ENCODE measurements around the gene TCERG1L.

TCERG1L gene

GRCh38 chr10:131125511-131126225, 185.9 kb downstream of the TCERG1L start:
- H3K9ac ChIP-seq (ENCODE audit: low read length): no peak overlapping the region
- TF ChIP-seq, protein P1, sequence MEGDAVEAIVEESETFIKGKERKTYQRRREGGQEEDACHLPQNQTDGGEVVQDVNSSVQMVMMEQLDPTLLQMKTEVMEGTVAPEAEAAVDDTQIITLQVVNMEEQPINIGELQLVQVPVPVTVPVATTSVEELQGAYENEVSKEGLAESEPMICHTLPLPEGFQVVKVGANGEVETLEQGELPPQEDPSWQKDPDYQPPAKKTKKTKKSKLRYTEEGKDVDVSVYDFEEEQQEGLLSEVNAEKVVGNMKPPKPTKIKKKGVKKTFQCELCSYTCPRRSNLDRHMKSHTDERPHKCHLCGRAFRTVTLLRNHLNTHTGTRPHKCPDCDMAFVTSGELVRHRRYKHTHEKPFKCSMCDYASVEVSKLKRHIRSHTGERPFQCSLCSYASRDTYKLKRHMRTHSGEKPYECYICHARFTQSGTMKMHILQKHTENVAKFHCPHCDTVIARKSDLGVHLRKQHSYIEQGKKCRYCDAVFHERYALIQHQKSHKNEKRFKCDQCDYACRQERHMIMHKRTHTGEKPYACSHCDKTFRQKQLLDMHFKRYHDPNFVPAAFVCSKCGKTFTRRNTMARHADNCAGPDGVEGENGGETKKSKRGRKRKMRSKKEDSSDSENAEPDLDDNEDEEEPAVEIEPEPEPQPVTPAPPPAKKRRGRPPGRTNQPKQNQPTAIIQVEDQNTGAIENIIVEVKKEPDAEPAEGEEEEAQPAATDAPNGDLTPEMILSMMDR (IDR thresholded peaks at IDR 0.05; ENCODE audit: insufficient read depth, low read length, poor library complexity, severe bottlenecking): no peak
- no peak for TF ChIP-seq EZH2phosphoT487 (conservative IDR thresholded peaks at IDR 0.05; ENCODE audit: low read length)

DNA sequence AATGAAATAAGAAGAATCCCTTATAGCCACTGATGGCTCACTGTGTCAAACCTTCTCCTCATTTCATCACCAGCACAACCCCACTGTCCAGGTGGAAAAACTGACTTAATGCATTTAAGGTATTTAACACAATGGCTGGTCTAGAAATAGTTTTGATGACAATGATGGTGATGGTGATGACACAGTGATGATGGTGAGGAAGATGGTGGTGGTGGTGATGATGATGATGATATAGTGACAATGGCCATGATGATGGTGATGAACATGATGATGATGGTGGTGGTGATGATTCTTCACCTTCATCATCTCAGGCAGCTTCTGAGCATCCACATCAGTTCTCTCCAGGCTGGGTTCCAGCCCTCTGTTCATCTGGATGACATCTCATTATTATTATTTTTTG, 186.6 kb downstream of the TCERG1L start:
- no peak overlapping the region for H3K9ac ChIP-seq (ENCODE audit: low read length)
- no peak overlapping the region for H3K4me3 ChIP-seq (ENCODE audit: insufficient read depth, low read length, poor library complexity, severe bottlenecking)
- no peaks in the 10 kb centered on the region for H3K9me3 ChIP-seq (ENCODE audit: insufficient read depth, low read length)
- H3F3A ChIP-seq (ENCODE audit: insufficient read depth): no peaks in the 10 kb centered on the region
- no peaks in the 10 kb centered on the region for H3K9me2 ChIP-seq (replicated peaks; ENCODE audit: insufficient read depth, low read length)
- TF ChIP-seq, protein P1 (IDR thresholded peaks at IDR 0.05; ENCODE audit: insufficient read depth, low read length, poor library complexity, severe bottlenecking): no peak
- TF ChIP-seq EZH2phosphoT487 (conservative IDR thresholded peaks at IDR 0.05; ENCODE audit: low read length): no peak
- H3K4me2 ChIP-seq (ENCODE audit: low read depth, low read length, poor library complexity, severe bottlenecking): no peak overlapping the region
- H3K36me3 ChIP-seq (ENCODE audit: low read length): no peaks in the 10 kb centered on the region
- H3K27ac ChIP-seq (ENCODE audit: low read depth, low read length): no peak overlapping the region
- H3K79me2 ChIP-seq (ENCODE audit: insufficient read depth, low read length): no peaks in the 10 kb centered on the region
- no peak overlapping the region for H2AFZ ChIP-seq (ENCODE audit: low read depth, low read length, severe bottlenecking)
- no peaks in the 10 kb centered on the region for H4K20me1 ChIP-seq (ENCODE audit: low read depth, low read length)
- no peaks in the 10 kb centered on the region for H3K27me3 ChIP-seq (ENCODE audit: low read length)

More at GRCh38 chr10:131125511-131126225, 185.9 kb downstream of the TCERG1L start:
- Histone ChIP-seq H3K4me2 (ENCODE audit: low read depth, low read length, poor library complexity, severe bottlenecking) (no peak overlapping the region), H3K9me3 (ENCODE audit: insufficient read depth, low read length) (no peaks in the 10 kb centered on the region), H3F3A (ENCODE audit: insufficient read depth) (no peaks in the 10 kb centered on the region), H3K27ac (ENCODE audit: low read depth, low read length) (no peak overlapping the region), H3K36me3 (ENCODE audit: low read length) (no peaks in the 10 kb centered on the region), H3K9me2 (replicated peaks; ENCODE audit: insufficient read depth, low read length) (no peaks in the 10 kb centered on the region), H2AFZ (ENCODE audit: low read depth, low read length, severe bottlenecking) (no peak overlapping the region), H3K27me3 (ENCODE audit: low read length) (no peaks in the 10 kb centered on the region), H4K20me1 (ENCODE audit: low read depth, low read length) (no peaks in the 10 kb centered on the region), H3K79me2 (ENCODE audit: insufficient read depth, low read length) (no peaks in the 10 kb centered on the region), H3K4me3 (ENCODE audit: insufficient read depth, low read length, poor library complexity, severe bottlenecking) (no peak overlapping the region)

GRCh38 chr10:131123496-131123895, 188.0 kb downstream of the TCERG1L start:
- no peak overlapping the region for H3K4me2 ChIP-seq (ENCODE audit: low read depth, low read length, poor library complexity, severe bottlenecking)
- no peak overlapping the region for H3K4me3 ChIP-seq (ENCODE audit: insufficient read depth, low read length, poor library complexity, severe bottlenecking)
- H3K9me2 ChIP-seq (replicated peaks; ENCODE audit: insufficient read depth, low read length): no peaks in the 10 kb centered on the region
- no peak overlapping the region for H2AFZ ChIP-seq (ENCODE audit: low read depth, low read length, severe bottlenecking)
- no peaks in the 10 kb centered on the region for H3F3A ChIP-seq (ENCODE audit: insufficient read depth)
- H3K9me3 ChIP-seq (ENCODE audit: insufficient read depth, low read length): no peaks in the 10 kb centered on the region
- H3K79me2 ChIP-seq (ENCODE audit: insufficient read depth, low read length): no peaks in the 10 kb centered on the region
- no peak for TF ChIP-seq EZH2phosphoT487 (conservative IDR thresholded peaks at IDR 0.05; ENCODE audit: low read length)
- TF ChIP-seq, protein P1 (IDR thresholded peaks at IDR 0.05; ENCODE audit: insufficient read depth, low read length, poor library complexity, severe bottlenecking): no peak
- H3K36me3 ChIP-seq (ENCODE audit: low read length): no peaks in the 10 kb centered on the region
- no peak overlapping the region for H3K9ac ChIP-seq (ENCODE audit: low read length)
- no peak overlapping the region for H3K27ac ChIP-seq (ENCODE audit: low read depth, low read length)
- no peaks in the 10 kb centered on the region for H4K20me1 ChIP-seq (ENCODE audit: low read depth, low read length)
- no peaks in the 10 kb centered on the region for H3K27me3 ChIP-seq (ENCODE audit: low read length)

Data from SU-DHL-6 (cell line).